UCSD-AML1 (cell line): ENCODE measurements around the gene PREX1.
"Not testable (repeated sequence)": the region's sequence is repeated elsewhere in the genome, so short reads cannot be mapped to it uniquely, and the experiment has no call there.

ENCODE experiments used
- DNase-seq: peaks from one replicate; lab custom pipeline; 2025; ENCODE audit not compliant: unreplicated experiment; lab: John Stamatoyannopoulos, UW

Gene PREX1

GRCh38 chr20:48612335-48612734 lies 215.5 kb downstream of the PREX1 start:
- DNase-seq, result no peak

DNA sequence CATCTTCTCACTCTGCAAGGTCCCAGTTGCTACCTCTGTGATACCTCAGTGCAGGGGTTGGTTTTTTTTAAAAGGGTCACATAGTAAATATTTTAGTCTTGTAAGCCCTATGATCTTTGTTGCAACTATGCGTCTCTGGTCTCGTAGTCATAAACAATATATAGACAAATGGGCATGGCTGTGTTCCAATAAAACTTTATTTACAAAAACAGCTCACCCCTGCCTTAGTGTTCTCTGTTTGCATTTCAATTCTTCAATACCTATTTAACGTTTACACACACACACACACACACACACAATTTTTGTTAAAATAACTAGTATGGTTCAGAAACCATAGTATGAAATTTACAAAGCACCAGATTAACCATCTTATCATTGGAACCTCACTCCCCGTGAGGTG lies 216.8 kb downstream of the PREX1 start:
- DNase-seq, result no peak

GRCh38 chr20:48609491-48609978 lies 218.3 kb downstream of the PREX1 start:
- DNase-seq, result no peak

DNA sequence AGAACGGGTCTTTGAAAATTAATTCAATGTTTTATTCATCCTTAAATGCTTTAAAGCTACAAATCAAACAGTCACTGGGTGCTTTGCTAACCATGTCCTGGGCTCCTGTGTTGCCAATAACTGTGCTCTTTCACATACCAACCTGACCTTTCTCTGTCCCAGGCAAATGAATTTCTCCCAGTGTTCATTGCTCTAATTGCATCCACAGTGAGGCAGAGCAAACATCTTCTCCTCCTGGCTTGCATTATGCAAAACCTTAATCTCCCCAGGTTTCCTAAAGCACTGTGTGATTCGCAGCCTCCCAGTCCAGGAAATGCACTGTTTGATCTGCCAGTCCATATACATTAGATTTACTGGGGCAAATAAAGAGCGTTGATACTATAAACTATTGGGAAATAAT lies 219.0 kb downstream of the PREX1 start:
- no peak for DNase-seq

GRCh38 chr20:48607544-48607865 lies 220.3 kb downstream of the PREX1 start:
- DNase-seq, result no peak

- DNase-seq, result no peak
These were observed 220.8 kb downstream of the PREX1 start for GRCh38 chr20:48606841-48607543.

GRCh38 chr20:48606172-48606840 lies 221.5 kb downstream of the PREX1 start:
- DNase-seq, result no peak

DNA sequence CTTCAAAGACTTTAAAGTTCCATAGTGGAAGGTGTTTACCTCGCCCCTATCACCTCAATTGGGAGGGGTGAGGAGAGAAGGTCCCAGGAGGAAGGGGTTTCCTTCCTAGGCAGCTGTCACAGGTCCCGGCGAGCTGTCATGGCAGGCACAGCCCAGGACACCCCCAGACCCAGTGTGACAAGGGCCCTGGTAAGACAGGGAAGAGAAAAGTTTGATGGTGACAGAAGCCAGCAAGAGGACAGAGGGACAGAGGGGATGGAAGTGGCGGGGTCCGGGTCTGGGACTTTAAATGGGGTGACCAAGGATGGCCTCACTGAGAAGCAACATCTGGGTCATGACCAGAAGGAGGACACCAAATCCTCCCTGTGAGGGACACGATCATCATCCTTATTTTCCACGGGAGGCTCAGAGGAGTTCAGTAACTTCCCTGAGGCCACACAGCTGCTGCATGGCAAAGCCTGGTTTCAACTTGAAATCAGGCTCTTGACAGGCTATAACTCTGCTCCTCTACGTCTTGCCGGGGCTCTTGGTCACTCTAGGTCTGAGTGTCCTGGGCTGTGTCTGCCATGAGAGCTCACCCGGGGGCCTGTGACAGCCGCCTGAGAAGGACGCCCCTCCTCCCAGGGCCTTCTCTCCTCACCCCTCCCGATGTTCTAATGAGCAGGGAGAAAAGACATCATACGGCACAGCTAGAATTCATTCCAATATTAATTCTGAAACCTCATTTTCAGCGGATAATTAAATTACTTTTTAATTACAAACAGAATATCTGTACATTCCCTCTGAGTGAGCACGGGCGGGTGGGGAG lies 222.2 kb downstream of the PREX1 start:
- no peak for DNase-seq

DNA sequence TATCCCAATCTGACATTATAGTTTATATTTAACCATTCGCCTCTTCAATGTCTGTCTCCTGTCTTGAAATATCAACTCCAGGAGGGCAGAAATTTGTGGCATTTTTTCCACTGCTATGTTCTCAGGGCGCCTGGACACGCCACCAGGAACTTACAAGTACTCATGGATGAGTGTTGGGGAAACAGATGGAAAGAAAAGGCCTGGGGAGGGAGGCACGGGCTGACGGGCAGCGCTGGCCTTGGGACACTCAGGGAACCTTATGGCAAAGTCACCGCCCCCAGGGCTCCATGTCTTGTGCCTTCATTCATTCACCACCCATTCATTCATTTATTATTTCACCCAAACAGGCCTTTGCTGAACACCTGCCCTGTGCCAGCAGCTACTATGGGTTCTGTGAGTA lies 222.9 kb downstream of the PREX1 start:
- no peak for DNase-seq

- DNase-seq, result no peak
These were observed 223.4 kb downstream of the PREX1 start for GRCh38 chr20:48604426-48604825.

GRCh38 chr20:48603819-48604405 lies 223.9 kb downstream of the PREX1 start:
- no peak for DNase-seq

DNA sequence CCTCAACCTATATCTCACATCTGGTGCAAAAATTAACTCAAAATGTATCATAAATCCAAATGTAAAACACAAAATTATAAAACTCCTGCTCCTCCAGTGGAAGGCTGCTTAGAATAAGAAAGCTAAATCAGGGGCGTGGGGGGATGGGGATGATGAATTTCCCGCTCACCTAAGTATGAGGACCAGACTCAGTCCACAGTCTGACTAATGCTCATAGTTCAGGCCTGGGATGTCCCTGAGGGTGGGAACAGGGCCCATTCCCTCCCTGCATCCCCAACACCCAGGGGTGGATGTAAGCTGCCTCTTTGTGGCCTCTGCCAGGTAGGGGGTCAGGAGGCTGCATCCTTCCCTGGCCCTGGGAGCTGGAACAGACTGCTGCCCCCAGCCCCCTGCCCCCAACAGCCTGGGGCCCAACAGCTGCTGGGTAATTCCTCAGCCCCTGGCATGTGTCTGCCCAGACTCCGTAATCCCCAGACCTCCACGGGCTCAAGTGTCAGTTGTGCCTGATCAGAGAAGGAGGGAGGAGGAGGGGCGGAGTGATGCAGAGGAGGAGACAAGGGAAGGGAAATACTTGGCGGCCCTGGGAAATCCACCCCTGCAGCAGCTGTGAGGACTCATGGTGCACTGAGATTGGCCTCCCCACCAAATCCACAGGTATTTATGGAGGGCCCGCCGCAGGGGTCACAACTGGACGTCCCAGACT lies 224.5 kb downstream of the PREX1 start:
- no peak for DNase-seq

DNA sequence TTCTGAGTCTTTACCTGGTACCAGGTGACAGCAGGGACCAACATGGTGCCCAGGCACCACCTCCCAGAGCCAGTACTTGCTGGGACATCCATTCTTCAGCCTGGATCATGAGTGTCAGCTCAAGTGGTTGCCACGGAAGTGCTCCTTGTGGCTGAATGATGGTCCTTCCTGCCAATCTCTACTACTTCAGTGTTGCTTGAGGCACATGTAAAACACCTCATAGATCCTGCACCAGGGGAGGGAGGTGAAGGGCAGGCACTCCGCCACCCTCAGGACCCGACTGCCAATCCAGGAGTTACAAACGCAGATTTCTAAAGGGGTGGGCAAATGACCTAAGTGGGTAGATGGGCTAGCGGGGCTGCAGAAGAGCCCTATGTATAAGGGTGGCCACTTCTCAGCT lies 226.0 kb downstream of the PREX1 start:
- no peak for DNase-seq

- no peak for DNase-seq
These were observed 227.3 kb downstream of the PREX1 start for GRCh38 chr20:48600470-48600945.

GRCh38 chr20:48599748-48600469 lies 227.9 kb downstream of the PREX1 start:
- DNase-seq, result no peak

DNA sequence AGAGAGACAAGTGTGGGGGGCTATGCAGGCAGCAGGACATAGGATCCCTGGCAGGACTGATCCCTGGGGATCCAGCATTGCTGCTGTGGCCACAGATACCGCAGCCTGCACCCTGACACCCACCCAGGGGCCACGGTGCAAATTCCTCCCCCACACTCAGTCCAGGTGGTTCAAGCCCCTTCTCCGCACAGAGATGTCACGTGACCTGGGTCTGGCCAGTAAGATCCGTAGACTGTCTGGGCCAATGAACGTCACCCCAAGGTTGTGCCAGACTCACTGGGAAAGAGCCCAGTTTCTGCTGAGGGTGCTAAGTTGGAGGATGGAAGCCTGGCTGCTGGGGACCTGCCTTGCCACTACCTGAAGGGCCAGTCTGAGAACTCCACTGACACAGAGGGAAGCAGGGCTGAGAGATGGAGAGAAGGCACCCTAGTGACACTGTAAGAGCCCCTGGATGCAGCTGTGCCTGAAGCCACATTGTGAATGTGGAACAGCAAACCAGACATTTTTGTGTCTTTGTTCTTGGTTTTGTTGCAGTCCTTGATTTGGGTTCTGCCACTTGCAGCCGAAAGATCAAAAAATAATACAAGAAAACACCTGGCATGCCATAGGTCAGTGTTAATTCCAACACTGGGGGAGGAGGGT lies 228.6 kb downstream of the PREX1 start:
- no peak for DNase-seq

- DNase-seq, result not testable (repeated sequence)
These were observed 229.4 kb downstream of the PREX1 start for GRCh38 chr20:48598303-48598941.

DNA sequence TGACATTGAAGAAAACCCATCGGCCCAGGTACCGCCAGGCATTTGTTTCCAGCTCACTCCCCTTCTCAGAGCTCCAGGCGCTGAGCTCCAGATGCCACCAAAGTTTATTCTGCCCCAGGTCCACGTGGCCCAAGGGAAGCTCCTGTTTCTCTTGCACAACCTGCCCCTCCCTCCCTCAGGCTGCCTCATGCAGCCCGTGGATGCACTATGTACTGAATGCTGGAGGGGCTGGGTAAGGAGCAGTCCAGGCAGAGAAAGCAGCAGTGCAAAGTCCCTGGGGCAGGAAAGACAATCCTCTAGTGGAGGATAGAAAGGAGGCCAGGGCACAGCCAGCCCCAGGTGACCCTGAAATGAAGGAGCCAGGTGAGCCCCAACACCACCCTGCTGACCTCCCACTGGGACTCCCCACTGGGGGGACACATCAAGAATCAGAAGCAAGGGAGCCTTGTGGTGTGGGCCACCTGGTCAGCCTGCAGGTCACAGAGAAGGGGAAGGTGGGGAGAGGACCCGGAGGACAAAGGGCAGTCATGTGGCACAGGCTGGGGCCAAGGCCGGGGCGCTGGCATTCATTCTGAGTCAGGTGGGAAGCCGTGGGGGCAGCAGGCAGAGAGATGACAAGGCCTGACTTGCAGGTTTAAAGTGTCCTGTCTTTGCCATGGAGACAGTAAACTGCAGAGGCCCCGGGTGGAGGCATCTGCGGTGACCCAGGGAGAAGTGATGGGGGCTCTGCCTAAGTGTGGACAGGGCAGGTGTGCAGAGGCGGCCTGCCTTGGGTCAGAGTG lies 230.1 kb downstream of the PREX1 start:
- no peak for DNase-seq
